NCI-H748 (cell line): Measurements from ENCODE around the gene DLG2.

Source experiments
- DNase-seq: peaks from one replicate; lab custom pipeline; 2025; ENCODE audit not compliant: unreplicated experiment; lab: John Stamatoyannopoulos, UW

The DLG2 gene

DNA sequence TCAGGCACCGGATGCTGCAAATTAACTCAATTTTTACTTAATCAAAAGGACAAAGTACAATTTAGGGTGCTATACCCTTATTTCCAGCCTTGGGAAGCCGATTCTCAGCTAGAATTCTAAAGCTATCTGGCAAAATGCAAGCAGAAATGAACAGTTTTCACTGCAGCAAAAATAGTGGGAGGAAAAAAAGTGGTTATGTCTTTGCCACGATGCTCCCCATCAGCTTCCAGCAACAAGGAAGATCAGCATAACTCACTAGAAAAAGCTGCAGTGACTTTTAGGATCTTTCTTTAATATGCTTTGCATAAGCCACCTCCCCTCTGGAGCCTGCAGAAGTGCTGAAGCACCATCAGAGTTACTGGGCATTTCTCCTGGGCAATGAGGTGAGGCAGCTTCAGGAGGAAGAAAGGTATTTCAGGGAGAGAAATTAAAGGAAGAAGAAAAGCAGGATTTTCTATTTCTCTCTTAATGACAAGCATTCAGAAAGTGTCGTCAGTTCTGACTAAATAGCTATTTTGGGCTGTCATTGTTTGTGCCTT, 702.9 kb downstream of the DLG2 start:
- no peak for DNase-seq

DNA sequence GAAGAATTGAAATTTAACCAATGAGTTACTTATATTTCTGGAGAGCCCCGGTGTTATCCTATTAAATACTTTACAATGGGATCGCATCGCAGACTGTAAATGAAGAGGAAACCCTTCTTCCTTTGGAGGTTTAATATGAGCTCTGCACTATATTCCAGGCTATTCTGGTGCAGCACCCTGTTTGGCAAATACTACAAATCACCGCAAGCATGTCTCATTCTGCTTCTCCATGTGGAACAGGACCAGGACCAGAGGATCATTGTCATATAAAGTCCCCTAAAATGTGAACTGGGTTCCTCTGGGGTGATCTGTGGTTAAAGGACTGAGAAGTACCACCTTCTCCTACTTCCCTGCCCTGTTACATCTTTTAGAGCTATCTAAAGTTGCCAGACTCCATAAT, 703.7 kb downstream of the DLG2 start:
- DNase-seq = no peak

DNA sequence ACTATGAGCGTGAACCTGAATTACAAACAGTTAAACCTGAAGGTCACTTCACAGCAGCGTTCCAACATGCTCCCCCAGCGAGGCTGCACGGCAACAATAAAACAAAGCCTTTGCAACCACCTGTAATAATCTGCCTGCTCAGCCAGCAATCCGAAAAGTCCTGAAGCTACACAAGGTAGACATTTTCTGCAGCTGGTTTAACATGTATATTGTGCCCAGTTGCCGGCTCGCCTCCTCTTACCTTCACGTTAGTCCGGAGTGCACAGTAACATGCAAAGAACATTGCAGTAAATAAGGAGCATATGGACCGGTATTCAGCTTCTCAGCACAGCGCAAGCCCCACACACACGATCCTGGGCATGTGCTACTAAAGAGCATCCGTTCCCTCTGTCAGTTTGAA, 704.3 kb downstream of the DLG2 start:
- DNase-seq = no peak

DNA sequence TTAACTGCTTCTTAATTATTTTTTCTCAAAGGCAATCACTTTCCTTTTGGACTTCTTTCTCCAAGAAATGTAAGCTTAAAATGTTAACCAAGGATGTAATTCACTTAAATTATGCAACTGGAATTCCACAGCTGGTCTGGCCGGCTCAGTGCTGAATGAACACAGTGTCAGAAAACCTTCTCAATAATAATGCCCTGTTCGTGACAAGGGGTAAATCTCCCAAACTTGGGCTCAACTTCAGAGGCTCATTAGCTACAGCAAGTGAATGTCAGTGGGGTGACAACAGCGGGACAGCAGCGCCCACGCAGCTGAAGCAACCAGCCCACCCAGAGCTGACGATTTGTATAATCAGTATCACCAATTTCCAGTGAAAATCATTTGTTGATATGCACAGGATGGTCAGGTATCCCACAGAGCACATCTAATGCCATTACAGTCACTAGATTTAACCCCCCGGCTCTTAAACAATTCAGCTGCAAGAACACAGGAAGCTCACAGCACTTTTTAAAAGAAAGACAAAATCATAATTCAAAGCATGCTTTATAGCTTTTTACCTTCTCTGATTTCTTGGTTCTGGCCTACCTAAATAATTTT, 704.8 kb downstream of the DLG2 start:
- DNase-seq = no peak

DNA sequence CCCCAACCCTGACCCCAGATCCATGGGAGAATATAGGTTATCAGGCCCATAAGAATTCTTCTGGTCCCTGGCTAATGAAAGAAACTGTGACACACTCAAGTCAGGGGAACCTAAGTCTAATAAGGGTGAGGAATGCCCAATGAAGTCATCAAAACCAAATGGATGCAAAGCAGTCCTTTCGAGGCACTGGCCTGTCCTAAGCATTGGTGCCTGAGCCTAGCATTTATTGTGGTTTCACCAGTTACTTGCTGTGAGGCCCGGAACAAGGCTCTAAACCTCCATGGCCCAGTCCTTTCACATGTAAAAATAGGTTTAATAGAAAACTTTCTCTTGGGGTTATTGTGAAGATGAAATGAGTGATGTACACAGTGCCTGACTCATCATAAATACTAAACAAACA, 712.6 kb downstream of the DLG2 start:
- DNase-seq = no peak

DNA sequence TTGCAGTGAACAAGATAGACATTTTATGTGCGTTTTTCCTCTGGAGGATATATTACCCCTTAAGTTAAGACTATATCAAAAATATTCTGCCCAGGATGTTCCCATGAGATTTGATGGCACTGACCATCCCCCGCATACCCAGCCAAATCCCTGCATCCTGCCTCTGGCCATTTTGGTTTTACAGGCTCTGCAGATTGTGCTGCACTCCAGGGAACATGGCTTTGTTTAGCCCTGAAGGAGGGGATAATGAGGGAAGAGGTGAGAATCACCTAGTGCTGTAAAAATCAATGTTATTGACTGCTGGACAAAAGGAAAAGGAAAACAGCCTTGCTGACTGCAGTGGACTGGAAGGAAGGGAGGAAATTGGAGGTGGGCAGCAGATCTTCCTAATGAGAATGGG, 717.4 kb downstream of the DLG2 start:
- no peak for DNase-seq

DNA sequence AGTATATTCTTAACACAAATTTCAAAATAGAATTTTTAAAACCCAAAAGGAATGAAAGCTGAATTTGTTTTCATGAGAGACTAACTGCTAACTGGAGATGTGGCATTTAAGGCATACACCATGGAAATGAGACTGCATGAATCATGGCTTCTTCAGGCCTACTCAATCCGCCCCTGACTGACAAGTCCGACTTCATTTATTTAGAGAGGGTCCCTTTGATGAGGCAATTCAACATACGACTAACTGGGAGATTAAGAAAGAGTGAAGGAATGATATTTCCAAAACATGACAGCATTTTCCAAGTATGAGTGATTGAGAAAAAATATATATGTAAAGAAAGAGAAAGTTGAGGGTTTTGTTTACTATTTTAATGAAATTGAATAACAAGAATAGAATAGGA, 720.1 kb downstream of the DLG2 start:
- no peak for DNase-seq

DNA sequence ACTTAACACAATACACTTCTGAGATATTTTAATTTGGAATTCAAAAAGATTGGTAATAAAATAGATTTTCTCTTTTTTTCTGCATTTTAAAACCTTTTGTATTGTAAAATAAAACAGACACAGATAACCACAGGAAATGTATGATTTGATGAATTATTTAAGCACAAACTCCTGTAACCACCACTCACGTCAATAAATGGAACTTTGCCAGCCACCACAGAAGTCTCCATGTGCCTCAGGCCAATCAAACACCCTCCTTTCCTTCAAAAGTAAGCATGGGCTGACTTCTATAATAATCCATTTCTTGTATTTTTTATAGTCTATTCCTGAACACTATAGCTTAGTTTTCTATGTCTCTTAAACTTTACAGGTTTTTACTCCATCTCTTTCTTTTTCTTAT, 721.7 kb downstream of the DLG2 start:
- DNase-seq = no peak

DNA sequence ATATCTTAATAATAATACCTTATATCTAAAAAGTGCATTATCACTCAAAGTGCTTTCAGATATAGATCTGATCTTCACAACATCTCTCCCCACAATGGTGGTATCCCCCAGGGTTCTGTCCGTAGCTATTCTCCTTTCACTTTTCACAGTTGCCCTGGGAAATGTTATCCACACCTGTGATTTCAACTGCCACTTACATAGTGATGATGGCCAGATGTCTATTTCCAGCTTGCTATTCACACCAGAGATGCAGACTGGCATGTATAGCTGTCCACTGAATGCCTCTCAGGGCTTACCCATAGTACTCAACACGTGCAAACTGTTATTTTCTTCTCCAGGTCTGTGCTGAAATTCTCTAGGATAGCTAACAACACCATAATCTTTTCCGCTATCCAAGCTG, 724.7 kb downstream of the DLG2 start:
- DNase-seq = no peak

DNA sequence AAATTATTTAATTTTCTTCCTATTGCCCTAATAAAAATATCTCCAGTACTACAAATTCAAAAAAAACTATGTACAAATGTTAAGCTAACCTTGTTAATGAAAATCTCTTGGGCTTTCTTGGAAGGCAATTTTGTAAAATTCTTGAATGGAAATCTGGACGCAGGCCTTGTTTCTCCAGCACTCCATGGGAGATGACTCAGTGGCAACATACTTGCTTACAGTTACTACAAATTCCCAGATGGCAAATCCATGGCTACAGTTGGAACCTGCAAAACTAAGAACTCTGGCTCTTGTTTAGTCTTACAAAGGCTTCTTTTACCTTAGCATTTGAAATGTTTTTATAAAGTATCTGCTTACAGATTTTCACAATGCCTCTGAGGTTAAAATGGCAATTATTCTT, 725.2 kb downstream of the DLG2 start:
- DNase-seq = no peak

DNA sequence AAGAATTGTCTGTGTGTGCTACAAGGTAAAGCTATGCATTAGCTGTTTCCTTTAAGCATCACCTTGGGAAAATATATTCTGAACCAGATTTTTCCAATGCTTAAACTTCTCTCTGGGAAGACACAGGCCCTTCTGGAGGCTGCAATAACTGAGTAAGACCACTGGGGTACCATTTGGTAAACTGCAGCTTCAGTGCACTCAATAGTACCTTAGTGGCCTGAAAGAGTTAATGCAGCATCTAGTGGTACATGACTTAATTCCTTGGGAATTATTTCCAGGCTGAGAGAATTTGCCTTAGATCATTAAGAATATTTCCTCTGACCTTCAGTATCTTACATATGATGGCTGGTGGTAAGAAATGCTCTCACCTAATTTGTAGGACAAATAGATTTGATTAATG, 727.4 kb downstream of the DLG2 start:
- DNase-seq = no peak

DNA sequence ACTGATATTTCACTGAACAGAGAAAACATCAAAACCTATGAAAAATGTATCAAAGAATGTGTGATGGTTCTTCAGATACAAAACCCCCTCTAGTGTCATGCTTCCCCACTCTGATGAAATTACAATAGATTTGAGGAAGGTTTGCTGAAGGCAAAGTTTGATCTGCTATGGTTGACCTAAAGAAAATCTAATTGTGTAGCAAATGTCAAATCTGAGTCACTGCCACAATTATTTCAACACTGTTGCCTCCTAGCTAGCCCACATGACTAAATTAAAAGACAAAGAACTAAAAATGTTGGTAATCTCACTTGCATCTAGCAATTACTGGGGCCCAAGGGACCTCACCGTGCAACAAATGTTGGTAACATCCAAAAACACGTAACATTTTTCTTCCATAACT, 728.0 kb downstream of the DLG2 start:
- no peak for DNase-seq

DNA sequence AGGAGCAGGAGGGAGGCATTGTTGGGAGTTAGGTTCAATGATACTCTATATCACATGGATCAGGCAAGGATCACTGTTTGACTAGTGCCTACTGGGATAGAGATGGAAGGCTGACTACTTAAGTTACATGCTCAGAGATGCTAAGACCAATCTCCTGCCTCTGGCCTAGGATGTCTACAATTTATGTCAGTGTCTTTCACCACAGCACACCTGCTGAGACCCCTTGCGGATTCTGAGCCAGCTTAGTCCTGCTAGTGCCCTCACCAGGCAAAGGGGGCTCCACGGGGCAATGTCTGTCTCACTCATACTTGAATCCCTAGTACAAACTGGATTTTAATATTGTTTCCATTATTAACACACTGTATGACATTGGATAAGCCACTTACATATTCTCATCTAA, 732.5 kb downstream of the DLG2 start:
- no peak for DNase-seq

DNA sequence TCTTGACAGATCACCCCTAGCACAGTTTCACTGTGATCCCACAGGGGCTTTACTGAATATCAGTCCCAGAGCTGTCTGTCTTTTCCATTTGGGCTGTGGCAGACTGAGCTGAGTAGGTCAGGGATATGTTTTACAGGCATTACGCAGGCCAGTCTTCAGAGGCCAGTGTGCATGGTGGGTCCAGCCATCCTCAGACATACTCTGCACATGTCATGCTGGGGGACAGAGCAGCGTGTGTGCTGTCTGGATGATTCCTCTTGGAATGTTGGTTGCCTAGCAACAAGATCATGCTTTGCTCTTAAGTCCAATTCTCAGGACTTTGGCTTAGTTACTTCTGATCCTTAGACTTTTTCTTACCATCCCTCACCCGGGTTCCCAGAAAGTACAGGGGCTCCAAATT, 736.5 kb downstream of the DLG2 start:
- DNase-seq = peak; percentile 1

DNA sequence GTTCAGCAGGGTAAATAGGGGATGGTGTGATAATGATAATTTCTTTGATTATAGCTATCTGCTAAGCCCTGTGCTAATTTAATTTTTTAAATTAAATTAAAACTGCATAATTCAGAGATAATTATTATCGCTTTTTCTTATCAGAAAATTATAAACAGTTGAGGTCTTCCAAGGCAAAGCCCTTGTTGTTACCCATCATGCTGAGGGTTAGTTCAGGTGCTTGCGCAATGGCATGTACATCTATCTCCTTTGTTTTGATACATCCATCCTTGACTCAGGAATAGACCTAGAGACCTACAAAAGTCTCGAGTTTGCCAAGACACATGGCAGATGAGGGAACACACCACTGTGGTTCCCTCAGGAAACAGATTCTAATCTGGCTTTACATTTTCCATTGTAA, 737.6 kb downstream of the DLG2 start:
- no peak for DNase-seq

DNA sequence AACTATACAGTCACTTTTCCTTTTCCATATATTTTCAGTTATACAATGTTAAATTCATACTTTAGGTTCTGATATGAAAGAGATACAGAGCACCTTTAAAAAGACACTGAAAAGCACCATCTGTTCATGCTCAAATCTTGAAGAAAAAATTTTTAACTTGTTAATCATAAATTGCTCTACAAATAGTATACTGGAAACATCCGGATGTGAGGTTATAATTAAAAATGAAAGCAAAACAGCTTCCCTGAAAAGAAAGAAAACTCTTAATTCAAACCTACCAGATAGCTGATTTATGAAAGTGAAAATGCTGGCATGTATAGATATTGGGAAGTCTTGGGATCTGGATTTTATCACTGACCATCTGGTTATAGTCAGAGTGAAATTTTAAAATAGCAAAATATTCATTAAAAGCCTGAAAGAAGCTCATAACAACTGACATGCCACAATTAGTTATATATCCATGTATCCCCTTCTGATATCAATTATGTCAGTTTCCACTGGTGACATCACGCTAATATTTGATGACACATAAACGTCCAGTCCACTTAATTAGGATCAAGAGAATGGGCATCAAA, 740.0 kb downstream of the DLG2 start:
- DNase-seq = no peak

DNA sequence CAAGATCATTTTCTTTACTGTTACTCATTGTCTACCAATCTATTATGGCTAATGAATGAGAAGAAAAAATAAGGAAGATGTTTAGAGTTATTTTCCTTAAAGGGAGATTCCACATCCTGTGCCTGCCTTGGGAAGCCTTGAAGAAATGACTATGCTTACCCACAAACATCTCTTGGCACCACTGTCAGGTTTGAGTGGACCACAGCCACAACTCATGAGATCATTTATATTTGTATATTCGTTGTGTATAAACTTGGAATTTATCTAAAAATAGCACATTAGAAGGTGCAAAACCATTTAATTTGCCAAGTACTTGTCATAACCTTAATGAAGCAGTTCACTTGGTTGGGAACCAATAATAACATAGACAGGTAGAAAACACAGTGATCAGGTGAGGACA, 740.8 kb downstream of the DLG2 start:
- DNase-seq = no peak

DNA sequence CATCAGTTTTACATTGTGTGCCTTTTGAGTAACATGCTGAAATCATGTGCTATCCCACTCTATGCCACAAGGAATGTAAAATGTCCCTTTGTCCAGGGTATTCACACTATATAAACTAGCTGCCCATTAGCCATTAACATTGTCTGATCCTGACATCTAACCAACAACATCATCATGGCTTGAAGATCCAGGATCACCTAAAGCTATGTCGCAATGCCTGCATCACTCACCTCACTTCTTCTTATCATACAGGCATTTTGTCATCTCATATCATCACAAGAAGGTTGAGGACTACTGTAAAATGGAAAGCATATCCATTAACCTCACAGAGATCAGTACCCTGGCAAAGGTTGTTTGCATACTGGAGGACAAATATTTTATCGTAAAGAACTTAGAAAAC, 742.3 kb downstream of the DLG2 start:
- no peak for DNase-seq

DNA sequence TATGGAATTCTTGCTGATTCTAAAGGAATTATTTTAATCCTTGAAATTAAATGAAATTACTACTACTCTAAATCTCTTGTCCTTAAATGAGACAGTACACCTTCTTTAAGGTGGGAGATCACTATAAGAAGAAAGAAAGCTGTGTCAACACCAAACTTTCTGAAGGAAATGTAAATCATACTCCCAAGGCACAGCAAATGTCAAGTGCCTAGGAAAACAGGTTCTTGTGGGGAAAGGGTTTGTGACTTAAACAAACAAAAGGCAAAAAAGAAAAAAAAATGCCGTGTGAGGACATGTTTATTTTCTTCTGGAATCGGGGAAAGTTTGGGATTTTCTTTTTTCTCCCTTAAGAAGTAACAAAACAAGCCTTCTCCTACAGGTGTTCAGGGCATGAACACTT, 745.1 kb downstream of the DLG2 start:
- no peak for DNase-seq

DNA sequence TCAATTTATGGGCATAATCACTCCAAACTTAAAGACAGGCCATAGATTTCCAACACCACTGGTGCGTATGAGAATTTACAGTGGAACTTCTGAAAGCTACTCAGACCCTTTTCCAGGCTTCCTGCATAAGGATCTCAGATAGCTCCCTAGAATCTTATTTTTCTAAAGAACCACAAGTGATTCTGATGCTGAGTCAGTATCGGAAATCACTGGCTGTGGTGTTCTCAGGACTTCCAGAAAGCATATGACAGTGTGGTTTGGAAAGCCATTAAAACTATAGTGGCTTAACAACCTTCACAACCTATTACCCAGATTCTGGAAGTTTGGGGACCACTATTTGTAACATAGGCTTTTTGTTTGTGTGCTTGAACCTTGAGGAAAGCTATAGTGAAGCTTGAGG, 756.0 kb downstream of the DLG2 start:
- no peak for DNase-seq

DNA sequence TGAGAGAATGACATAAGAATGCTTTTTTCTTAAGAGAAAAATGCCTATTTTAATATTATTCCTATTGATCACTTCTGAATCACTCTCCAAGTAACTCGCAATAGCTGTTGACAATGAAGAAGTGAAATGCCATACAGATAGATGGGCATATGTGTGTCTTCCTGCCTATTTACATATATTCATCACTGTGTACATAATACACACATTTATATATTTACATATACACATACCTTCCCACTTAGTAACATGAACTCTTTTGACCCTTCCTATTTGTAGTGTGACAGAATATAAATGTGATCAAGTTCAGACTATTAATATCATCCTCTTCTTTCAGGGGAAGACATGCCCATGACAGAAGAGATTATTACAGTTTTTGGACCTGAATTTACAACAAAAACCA, 756.7 kb downstream of the DLG2 start:
- DNase-seq = no peak

DNA sequence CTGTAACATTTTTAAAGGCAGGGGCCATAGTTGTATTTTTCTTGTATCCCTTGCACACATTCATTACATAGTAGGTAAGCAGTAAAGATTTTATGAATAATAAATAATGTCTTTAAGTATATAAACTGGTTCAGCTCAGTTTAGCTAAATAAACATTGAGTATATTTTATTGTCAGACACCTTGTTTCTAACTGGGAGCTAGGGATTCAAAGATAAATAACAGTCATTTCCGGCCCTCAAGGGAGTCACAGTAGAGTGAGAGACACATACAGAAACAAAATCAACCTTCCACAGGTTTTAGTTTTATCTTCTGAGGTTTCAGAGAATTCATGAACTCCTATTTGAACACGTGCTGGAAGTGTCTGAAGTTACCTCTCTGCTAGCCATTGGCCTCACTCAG, 760.2 kb downstream of the DLG2 start:
- DNase-seq = no peak

DNA sequence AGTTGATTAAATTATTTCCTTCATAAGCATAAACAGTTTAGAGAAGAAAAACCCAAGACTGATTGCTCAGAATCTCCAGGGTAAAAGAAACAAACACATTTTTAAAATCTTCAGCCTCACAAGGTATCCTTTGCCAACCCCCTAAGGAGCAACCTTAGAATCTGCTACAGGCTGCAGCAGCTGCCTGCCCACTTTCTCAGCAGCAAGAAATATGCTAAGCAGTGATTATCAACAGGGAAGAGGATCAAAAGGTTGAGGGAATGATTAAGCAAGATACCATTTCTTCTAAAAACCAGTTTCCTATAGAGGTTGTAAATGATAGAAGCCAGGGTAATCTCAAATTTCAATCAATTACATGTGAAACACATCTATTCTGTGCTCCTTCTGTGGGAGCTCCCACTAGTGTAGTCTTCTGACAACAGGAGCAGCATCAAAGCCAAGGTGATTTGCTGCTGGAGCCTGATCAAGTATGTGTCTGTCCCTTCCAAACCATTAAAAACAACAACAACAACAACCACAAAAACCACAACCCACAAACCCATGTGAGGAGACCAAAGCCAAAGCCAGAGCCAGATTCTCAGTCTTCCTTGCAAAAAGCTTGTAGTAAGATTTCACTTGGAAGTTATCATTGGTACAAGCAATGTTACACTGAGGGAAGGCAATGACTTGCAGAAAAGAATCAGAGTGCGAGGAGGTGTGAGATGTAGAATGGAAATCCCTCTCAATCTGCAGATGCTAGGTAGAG, 761.2 kb downstream of the DLG2 start:
- no peak for DNase-seq
